ENCODE data around the gene BAMBI. TPM values are rescaled to one million over a fixed set of nuclear protein-coding genes. Genes with fewer than 3 reads are reported as not detected.
A peak's percentile ranks its signal among the peaks of the same experiment; 100 is the strongest.

Gene BAMBI
- polyA plus RNA-seq, 1 donor: 1.8 TPM

DNA sequence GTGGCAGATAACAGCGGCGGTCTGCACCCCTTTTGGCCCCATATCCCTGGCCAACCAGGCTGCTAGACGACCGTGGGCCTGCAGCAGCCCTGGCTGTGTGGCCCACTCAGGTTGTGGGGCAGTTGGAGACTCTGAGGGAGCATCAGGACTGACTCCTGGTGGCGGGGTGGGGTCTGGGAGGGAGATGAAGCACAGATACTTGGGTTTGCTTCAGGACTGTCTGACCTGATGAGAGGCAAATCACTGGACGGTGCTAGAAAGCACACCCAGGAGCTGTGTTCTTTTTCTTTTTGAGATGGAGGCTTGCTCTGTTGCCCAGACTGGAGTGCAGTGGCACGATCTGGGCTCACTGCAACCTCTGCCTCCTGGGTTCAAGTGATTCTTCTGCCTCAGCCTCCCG is 28.2 kb downstream of the BAMBI start:
- DNase-seq: no peak

- DNase-seq: no peak
Observed at GRCh38 chr10:28709001-28709710, 31.8 kb downstream of the BAMBI start.

DNA sequence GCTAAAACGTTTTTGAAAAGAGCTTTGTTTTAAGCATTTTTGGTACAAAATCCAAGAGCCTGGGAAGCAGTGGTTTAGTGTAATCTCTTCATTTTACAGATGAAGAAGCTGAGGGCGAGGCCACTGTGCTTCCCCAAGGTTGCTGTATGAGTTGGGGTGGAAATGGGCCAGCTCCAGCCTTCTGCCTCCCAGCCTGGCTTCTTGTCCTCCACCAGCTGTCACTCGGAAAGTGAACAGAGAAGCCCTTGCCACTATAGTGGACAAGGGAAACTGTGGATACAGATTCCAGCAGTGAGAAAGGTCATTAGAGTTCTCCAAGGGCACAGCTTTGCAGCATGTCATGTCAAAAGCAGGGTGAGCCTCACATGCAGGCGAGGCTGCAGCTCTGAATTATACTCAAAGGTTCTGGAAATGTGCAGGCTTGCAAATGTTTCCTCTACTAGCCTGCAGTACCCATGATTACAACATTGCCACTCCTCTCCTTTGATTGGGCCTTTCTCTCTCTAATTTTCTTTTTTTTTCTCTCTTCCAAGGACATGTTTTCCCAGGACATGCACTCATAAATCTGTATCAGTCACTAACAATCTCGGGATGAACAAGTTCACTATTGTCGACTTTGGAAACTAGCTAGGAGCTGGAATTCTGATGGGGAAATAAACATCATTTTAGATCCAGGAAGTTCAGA is 33.0 kb downstream of the BAMBI start:
- no peak for DNase-seq

DNA sequence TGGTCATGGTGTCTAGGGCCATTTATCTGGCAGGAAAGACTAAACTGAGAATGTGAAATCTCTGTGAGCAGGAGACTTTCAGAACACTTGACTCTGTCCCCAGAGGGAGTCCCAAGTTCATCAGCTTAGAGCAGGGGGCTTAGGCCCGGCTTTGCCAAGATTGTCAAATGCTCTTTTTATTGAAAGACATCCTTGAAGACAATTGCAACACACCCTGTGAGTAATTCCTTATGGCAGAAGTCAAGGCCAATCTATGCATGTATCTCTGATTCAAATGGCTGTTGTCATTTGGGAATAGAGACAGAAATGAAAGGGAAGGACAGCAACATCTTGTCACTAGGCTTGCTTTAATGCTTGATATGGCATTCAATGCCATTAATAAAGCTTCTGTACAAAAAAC is 33.7 kb downstream of the BAMBI start:
- no peak for DNase-seq

GRCh38 chr10:28711776-28712175 is 34.5 kb downstream of the BAMBI start:
- DNase-seq: no peak

- no peak for DNase-seq
Observed at GRCh38 chr10:28713626-28714352, 36.5 kb downstream of the BAMBI start.

DNA sequence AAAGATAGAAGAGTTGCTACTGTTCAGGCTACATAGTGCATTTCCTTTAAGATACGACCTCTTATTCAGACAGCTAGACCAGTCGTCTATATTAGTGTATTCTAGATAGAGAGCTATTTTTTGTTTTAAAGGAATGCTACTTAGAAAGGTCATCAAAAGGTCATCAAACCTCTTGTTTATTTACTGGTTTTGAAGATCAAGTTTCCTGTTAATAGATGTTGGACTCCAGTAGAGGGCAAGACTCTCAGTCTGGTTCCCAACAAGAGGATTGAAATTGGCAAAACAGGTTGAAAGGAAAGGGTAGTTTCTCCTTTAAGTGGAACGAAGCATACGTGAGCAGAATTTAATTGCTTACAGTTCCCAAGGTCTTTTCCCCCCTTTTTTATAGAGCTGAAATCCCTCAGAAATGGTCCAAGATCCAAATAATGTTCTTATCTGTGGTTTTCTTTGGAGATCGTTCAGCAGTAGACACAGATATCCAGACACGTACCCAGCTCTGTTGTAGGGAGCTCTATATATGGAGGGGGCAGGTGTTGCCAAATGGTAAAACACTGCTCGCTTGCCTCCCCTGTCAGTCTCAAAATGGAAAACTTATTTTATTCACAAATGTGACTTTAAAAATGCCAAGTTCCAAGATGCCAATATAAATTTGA is 37.2 kb downstream of the BAMBI start:
- no peak for DNase-seq

DNA sequence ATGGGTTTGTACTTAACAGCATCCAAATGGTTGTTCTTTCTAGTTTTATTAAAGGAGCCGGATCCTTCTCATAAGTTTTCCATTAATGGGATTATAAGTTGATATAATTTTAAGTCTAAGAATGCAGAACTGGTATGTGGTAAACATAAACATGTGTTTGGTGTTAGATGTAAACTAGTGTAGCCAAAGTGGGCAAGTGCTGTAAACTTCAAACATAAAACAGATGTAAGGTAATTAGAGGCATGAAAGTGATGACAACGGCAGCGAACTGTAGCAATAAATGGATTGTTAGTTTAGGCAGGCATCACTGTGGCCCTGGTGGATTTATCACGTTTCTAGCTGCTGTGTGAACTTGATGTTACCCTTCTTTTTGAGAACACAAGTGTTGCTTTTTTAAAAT is 37.9 kb downstream of the BAMBI start:
- DNase-seq: no peak

DNA sequence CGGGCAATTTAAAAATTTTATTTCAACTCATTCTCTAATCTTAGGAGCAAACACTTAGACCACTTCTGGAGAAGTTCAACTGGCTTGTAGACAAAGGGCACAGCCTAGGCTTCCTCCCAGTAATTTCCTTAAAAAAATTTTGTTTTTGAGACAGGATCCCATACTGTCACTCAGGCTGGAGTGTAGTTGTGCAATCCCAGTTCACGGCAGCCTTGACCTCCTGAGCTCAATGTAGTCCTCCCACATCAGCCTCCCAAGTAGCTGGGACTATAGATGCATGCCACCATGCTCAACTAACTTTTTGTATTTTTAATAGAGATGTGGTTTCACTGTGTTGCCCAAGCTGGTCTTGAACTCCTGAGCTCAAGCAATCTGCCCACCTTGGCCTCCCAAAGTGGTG is 38.4 kb downstream of the BAMBI start:
- no peak for DNase-seq

DNA sequence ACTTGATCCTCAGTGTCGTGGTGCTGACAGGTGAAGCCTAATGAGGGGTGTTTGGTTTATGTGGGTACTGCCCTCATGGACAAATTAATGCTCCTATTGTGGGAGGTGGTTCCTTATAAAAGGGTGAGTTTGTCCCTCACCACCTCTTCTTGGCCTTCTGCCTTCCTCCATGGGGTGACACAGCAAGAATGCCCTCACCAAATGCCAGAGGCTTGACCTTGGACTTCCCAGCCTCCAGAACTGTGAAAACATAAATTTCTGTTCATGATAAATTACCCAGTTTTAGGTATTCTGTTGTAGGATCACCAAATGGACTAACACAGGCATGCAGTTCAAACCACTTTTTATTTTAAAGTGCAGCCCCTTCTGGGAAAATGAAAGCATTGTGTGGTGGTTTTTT is 39.4 kb downstream of the BAMBI start:
- no peak for DNase-seq

- DNase-seq: no peak
Observed at GRCh38 chr10:28717656-28718201, 40.4 kb downstream of the BAMBI start.

GRCh38 chr10:28719789-28720436 is 42.6 kb downstream of the BAMBI start:
- DNase-seq: no peak

GRCh38 chr10:28721318-28721951 is 44.1 kb downstream of the BAMBI start:
- no peak for DNase-seq

DNA sequence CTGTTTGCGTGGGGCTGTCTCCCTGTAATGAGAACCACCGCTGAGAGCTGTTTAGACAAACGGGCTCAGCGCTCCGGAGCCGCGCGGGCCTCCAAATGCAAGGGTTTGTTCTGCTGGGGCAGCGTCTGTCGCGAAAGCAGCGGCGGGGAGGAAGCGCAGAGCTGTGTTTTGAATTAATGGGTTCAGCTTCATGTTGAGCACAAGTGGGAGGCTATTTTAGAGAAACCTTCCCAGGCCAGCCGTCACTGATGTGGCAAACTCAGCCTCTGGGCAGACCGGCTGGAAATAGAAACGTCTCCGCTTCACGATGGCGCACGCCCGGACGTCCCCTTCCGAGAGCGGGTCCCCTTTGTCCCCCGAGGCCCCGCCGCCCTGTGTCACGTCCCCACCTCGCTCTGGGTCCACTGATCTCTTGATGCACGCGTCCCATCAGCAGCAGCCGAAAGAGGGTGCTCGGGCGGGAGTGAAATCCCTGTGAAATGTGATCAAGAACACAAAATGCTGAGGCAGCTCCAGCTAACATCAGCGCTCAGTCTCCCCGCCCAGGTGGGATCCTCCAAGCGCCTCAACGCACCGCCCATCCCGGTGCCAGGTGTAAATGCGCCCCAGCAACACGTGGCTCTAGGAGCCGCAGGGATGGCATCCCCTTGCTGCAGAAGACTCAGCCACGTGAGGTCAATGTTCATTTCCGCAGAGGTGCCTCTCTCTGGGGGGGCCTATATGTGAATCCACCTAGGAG is 44.9 kb downstream of the BAMBI start:
- DNase-seq: peak; percentile 26

DNA sequence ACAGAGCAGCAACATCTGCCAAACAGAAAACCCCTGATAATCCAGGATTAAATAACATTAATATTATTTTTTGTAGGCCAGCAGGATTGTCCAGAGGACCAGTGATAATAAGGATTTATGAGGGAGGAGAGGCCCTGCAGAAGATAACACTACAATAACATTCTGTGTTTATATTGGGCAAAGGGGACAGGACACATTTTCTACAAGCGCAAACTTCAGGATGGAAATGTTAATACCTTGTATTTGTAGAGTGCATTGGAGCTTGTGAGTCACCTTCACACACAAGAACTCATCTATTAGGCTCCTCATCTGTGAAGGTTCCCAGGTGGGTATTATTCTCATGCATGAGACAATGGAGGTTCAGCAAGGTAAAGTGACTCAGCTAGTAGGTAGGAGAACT is 51.0 kb downstream of the BAMBI start:
- DNase-seq: no peak

- no peak for DNase-seq
Observed at GRCh38 chr10:28730031-28730778, 52.9 kb downstream of the BAMBI start.

- no peak for DNase-seq
Observed at GRCh38 chr10:28732091-28732490, 54.8 kb downstream of the BAMBI start.

Measured in hindlimb muscle (tissue), 1 donor.